Measurements from ENCODE around the gene PHAF1.

Gene PHAF1

DNA sequence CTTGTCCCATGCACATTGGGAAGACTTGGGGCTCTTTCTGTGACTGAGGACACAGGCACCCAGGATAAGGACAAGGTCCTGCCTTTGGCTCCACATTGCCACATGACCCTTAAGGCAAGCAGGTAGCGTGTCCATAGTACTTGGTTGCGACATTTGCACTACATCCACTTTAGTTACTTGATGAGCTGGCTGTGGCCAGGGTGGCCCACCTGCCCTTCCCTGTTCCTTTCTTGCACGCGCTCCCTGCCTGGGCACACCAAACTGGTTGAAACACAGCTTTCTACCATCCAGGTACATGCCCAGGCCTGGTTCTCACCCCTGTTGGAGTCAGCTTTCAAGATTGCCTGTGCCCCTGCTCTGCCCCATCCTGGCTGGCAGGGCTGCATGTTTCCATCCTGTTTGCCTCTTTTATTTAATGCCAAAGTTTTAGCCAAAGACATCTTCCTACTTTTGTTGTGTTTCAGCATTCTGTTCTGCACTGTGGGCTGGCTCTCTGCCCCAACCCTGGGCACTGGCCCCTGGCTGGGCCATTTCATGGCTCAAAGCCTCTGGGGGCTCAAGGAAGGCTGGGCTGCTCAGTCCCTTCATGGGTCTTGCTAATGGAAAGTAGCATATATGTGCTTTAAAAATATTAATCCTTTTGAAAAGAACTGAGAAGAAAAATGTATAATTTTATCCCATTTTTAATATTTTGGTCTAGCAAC is 37.8 kb downstream of the PHAF1 start:
- no peak for DNase-seq (ENCODE audit: low read depth, low spot score)

DNA sequence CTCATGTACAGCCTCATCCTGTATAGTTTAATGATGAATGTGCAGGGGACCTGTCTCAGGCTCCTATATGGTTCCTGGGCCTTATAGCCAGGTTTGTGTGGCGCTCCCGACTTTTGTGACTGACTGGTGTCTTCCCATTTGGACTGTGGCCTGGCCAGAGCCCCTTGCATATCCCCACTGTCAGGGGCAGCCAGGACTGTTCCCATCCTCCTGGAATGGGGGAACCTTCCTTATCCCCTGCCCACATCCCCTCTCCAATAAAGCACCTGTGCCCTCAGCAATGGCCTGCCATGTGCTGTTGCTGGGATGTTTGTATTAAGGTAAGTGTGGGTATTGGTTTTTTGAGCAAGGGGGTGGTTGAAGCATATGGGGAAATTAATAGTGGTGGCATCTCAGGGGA is 38.5 kb downstream of the PHAF1 start:
- DNase-seq (ENCODE audit: low read depth, low spot score), result no peak

GRCh38 chr16:67148656-67149275 is 39.0 kb downstream of the PHAF1 start:
- DNase-seq (ENCODE audit: low read depth, low spot score), result no peak

GRCh38 chr16:67149276-67150046 is 39.7 kb downstream of the PHAF1 start:
- DNase-seq (ENCODE audit: low read depth, low spot score), result no peak

- peak; percentile 71 for DNase-seq (ENCODE audit: low read depth, low spot score)
Observed at GRCh38 chr16:67150047-67150832, 40.5 kb downstream of the PHAF1 start.

DNA sequence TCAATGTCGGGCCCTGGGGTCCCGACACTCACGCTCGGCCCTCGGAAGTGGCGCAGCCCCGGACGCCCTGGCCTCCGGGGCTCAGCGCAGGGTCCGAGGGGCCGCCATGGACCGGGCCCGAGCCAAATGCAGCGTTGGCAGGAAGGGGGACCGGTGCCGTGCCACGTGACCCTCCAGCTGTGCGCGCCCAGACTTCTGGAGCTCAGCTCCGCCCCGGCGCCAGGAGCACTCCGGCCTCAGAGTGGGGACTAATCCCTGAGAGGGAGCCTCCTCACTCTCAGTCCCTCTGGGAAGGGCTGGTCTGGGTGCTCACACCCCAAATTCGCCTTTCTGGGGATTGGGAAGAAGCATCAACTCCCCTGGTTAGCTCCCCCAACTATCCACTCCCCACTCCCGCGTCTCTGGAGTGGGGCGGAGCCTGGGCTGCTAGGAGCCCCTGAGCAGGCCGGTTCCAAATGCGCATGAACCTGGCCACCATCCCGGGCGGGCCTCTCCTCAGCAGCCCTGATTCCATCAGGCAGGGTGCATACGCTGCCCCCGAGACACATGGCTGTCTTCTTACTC is 41.2 kb downstream of the PHAF1 start, which contains the start of gene B3GNT9:
B3GNT9 (minus strand) TSS at position 166 of the 564 bp plus-strand sequence. CDS start 513 bp downstream, outside the sequence.
- DNase-seq (ENCODE audit: low read depth, low spot score), result peak; percentile 83

- DNase-seq (ENCODE audit: low read depth, low spot score), result no peak
Observed at GRCh38 chr16:67151431-67152097, 41.8 kb downstream of the PHAF1 start.

DNA sequence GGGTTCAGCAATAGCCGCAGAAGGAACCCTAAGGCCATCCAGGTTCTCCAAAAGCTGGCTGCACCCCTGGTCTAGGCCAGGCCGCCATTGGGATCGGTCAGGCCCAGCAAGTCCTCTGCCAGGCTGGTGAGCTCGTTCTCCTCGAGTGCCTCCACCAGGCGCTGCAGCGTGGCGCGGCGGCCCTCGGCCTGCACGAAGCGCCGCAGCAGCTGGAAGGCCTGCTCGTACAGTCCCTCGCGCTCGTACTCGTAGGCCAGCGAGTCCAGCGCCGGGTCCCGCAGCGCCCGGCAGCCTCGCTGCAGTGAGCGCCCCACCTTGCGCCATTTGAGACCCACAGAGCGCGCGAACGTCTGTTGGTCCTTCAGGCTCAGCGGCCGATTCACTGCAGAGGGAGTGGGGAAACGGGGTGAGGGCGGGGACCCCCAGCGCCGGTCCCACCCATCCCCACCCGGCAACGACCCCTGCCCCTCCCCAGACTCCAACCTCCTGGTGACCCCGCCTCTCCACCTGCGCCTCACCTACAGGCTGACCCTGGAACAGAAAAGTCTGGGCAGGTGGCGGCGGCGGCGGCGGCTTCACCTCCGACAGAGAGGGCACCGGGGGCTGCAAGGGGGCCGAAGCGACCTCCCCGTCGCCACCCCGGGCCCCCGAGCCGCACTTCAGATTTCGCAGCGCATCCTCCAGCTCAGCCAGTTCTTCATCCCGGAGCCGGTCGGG is 45.0 kb downstream of the PHAF1 start:
- no peak for DNase-seq (ENCODE audit: low read depth, low spot score)

- peak; percentile 91 for DNase-seq (ENCODE audit: low read depth, low spot score)
Observed at GRCh38 chr16:67155295-67156142, 45.8 kb downstream of the PHAF1 start.

DNA sequence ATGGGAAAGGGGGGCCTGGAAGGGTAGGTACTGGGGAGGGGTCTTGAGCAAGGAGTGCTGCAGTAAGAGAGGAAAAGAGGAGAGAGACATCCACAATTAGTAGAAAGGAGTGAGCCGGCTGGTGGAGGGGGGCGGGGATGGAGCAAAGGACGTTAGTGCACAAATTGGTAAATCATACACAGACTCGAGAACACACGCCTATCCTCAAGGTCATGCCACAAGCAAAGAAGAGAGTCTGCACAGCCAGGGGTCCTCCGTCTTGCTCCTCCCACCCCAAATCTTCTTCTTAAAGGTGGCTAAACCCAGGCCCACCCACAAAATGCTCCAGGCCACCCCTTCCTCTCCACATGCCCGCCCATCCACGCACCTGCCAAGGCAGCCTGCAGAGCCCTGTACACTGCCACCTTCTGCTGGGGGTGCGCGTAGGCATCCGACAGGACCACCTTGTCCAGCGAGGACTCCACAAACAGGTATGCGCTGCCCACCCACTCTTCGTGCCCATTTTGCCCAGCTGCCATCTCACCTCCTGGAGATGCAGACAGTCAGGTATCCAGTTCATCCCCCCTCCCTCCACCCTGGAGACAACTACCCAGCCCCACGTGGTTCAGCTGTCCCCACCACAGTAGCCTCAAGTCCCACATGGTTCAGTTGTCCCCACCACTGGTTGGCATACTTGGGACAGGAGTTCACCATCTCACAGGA is 46.6 kb downstream of the PHAF1 start:
- no peak for DNase-seq (ENCODE audit: low read depth, low spot score)

GRCh38 chr16:67157106-67157748 is 47.5 kb downstream of the PHAF1 start:
- no peak for DNase-seq (ENCODE audit: low read depth, low spot score)

DNA sequence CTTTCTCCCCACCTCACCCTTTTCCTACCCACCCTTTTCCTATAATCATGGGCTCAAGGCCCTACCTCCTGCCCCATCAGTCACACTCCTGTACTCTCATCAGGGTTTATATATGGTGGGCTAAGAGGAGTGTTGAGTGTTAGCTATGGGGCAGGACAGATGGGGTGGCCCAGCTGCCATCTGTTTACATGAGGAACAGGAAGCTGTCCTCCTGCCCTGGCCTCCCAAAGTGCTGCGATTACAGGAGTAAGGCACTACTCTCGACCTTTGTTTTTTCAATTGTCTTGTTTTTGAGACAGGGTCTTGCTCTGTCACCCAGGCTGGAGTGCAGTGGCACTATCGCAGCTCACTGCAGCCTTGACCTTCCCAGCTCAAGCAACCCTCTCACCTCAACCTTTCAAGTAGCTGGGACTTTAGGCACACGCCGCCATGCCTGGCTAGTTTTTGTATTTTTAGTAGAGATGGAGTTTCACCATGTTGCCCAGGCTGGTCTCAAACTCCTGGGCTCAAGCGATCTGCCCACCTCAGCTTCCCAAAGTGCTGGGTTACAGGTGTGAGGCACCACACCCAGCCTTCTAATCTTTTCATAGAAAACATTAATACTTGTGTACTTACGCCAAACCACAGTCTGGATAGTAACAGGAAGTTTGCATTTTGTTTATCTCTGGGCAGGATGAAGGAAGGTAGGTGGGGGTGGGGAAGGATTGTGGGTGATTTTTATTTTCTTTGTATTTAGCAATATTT is 48.3 kb downstream of the PHAF1 start:
- DNase-seq (ENCODE audit: low read depth, low spot score), result no peak

GRCh38 chr16:67158637-67159600 is 49.2 kb downstream of the PHAF1 start:
- peak; percentile 45 for DNase-seq (ENCODE audit: low read depth, low spot score)

DNA sequence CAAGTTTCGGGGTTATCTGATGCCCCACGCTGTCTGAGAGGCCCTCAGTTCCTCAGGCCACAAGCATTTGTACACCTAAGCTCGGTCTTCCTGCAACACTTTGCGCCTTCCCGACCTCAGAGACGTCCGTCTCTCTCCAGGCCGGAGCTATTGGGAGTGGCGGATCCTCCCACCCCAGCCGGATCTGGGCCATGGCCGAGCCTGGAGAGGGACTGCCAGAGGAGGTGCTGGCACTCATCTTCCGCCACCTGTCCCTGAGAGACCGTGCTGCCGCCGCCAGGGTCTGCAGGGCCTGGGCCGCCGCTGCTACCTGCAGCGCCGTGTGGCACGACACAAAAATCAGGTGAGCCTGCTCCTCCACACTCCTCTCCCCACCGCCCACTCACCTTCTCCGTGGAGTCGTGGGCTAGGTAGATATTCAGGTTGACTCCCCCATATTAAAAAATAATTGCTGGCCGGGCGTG is 51.9 kb downstream of the PHAF1 start:
- no peak for DNase-seq (ENCODE audit: low read depth, low spot score)

DNA sequence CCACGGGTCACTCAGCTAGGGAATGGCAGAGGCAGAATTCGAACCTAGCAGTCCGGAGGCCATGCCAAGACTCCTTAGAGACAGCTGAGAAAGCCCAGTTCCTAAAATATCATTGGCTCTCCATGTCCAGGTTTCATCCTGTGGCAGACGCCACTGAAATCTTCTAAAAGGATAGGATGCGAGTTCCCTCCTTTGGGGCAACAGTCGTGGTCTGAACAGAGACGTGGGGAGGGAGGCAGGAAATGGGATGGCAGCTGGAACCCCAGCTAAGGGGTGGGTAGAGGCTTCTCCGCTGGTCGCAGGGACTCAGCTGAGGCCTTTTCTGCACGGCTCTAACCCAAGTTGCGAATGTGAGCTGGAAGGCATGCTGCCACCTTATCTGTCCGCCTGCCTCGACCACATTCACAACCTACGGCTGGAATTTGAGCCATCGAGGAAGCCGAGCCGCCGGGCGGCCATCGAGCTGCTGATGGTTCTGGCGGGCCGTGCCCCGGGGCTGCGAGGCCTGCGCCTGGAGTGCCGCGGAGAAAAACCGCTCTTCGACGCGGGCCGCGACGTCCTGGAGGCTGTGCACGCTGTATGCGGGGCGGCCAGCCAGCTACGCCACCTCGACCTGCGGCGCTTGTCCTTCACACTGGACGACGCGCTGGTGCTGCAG is 52.9 kb downstream of the PHAF1 start:
- peak; percentile 45 for DNase-seq (ENCODE audit: low read depth, low spot score)

All from astrocyte of the hippocampus (primary cell).